AG09319 (cell line): ENCODE results near the gene EFCAB11.

Experiments
- DNase-seq: peaks from one replicate; pipeline ENCODE4 v3.0.0-alpha.2; 2010; ENCODE audit warnings: low read depth; ENCODE audit errors: extremely low read depth
- TF ChIP-seq, protein P1 (sequence below): IDR thresholded peaks from 2 replicates; pipeline ENCODE4 v1.5.1; 2011; ENCODE audit warnings: low read depth, mild to moderate bottlenecking, inconsistent platforms, low read length, moderate library complexity

The EFCAB11 gene

DNA sequence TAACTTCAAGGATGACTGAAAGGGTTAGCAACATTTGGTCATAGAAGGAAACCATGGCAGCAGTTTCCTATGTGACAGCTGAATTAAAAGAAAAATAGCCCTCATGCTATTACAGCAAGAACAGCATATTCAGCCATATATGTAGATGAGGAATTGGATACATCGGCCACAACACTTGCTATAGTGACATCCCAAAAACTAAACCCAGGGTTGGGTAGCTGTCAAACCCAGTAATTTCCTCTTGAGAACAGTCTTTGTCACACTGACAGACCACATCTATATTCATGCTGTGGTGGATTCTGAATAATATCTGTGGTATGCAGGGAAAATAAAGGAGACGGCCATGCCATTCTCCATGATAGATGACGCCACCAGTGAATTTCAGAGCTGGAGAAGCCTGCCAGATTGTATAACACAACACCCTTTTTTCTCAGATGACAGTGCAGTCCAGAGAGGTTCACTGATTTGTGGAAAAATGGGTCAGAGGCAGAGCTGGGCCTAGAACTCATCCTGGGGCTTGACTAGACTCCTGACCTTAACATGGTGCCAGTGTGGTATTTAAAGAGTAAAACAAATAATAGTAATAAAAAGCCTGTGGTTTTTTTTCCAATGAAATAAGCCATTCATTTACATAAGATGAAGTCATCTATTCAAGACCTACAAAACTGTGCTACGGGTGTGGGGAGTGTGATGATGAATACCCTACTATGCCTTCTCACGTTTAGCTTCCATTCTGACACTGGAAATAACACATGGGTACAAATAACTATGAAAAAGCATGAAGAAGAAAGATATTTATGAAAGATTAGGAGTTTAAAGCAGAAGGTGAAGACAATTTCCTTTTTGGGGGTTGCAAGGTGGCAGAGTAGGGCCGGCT lies 32.3 kb downstream of the EFCAB11 start:
- TF ChIP-seq, protein P1, sequence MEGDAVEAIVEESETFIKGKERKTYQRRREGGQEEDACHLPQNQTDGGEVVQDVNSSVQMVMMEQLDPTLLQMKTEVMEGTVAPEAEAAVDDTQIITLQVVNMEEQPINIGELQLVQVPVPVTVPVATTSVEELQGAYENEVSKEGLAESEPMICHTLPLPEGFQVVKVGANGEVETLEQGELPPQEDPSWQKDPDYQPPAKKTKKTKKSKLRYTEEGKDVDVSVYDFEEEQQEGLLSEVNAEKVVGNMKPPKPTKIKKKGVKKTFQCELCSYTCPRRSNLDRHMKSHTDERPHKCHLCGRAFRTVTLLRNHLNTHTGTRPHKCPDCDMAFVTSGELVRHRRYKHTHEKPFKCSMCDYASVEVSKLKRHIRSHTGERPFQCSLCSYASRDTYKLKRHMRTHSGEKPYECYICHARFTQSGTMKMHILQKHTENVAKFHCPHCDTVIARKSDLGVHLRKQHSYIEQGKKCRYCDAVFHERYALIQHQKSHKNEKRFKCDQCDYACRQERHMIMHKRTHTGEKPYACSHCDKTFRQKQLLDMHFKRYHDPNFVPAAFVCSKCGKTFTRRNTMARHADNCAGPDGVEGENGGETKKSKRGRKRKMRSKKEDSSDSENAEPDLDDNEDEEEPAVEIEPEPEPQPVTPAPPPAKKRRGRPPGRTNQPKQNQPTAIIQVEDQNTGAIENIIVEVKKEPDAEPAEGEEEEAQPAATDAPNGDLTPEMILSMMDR, result no peak
- DNase-seq, result no peak

DNA sequence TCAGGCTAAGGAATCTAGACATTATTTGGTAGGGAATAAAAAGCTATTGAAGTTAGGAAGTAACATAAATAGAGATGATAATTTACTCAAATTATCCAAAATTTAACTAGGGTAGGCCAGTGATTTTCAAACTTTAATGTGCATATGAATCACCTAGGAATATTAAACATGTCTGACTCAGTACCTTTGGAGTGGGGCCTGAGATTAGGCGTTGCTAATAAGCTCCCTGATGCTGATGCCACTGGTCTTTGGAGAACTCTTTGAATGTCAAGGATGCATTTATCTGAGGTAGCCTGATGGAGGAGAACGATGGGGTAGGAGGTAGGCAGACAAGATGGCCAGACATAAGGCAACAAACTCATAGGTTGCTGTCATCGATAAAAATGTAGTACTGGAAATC lies 33.2 kb downstream of the EFCAB11 start:
- TF ChIP-seq, protein P1, result no peak

DNA sequence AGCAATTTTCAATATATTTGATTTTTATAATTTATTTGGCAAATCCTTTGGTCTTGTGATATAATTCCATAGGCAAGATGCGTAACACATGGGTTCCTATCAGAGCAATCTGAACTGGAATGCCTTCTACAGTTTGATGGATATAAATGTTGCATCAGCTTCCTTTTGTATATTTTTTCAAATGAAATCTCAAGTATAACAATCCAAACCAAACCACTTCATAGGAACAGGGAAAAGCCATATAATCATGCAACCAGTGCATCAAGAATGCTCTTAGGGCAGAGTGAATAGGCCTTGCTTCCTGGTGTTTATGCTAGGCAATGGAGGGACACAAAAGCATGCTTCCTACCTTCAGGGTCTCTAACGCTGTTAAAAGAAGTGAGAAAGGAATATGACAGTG lies 34.5 kb downstream of the EFCAB11 start:
- TF ChIP-seq, protein P1, result no peak
- DNase-seq, result no peak

More for the DNA sequence above, 33.2 kb downstream of the EFCAB11 start:
- no peak for DNase-seq

DNA sequence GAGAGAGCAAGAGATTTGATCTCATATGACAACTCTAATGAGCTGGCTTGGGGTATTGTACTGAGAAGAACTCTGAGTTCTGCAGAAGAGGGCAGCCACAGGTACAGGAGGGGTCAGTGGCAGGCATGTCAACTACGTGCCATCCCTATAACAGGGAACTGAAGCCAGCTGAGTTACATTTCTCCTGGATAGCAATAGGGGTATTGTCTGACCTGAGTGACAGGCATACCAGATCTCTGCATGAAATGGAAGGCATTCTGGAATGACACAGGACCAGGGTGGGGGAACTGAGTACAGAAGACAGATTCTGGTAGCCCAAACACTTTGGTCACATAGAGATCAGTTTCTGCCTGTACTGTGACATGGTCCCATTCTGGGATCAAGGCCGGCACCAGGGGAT lies 35.8 kb downstream of the EFCAB11 start:
- TF ChIP-seq, protein P1, result no peak
- DNase-seq, result no peak

DNA sequence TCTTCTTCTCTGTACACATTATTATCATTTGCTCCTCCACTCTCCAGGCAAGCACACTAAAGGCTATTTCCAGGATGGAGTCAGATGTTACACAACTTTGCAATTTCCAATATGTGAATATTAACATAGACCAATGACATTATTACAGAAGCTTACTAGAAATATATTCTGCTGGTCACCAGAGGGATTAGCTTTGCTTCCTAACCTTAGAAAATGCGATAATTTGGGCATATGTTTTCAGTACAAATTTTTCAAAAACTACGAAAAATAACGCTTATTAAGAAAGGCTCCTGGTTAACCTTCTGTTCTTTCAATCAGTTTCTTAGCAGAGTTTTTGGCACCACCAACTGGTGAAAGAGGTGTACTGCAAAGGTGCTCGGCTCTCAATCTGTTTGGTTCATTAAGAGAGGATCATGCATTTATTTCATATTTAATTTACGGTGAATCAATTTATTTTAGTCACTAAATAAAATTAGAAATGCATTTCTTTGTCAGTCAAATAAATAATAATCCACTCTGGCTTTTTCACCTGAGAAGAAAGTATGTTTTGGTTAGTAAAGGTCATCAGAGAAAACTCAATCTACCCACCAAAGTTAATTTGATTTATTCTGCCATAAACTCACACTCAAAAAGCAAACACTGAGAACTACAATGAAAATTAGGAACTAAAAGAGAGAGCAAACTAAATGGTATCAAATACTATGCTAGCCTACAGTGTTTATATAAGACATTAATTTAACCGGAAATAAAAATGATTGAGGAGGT lies 39.2 kb downstream of the EFCAB11 start:
- no peak for DNase-seq
- TF ChIP-seq, protein P1, result peak; percentile 93

DNA sequence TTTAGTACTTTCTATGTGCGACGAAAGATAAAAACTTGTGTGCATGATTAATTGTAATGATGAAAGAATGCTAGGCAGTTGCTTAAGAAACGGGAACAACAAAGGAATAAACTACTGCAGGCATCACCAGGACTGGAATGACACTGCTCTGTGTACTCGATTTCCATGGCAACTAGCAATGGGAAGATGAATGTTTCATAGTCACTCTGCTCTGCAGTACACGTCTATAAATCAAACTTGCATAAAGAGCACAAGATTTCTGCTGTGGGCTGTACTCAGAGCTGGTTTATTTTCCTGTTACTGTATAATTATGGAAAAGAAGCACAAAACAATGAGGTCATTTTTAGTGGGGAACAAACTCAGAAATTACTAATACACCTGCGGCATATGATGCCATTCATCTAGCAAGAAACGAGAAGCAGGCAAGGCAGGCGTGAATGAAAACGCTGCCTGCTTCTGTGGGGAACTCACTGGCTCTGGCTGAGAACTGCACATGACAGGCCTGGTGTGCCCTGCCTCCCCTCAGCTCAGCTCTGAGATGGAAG lies 41.8 kb downstream of the EFCAB11 start:
- TF ChIP-seq, protein P1, result no peak
- peak; percentile 95 for DNase-seq

DNA sequence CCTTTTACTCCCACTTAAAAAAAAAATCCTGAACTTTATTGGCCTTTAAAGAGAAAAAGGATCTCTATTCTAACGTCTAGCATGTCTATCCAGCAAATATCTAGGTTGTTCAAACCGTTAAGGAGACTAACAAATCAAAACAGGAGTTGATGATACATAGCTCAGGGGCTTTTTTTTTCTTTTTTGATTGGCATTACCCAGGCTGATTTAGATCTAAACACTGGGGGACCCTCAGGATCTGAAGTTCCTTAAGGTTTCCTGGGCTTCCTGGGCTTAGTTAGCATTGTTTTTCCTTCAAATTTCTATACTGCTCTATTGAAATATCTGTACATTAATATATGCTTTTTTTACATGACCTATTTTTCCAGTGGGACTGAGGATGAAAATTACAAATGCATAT lies 42.3 kb downstream of the EFCAB11 start:
- no peak for DNase-seq
- TF ChIP-seq, protein P1, result no peak
